HEK293 (cell line): ENCODE data around the gene WDR11.

ENCODE experiments used
- CTCF ChIP-seq: fragments of 450-650 bp; formaldehyde crosslinking; IDR thresholded peaks from 2 replicates; pipeline ENCODE4 v1.5.1; 2016; ENCODE audit warnings: missing biosample characterization, missing genetic modification characterization
- MYNN ChIP-seq: fragments of 450-650 bp; formaldehyde crosslinking; IDR thresholded peaks from 2 replicates; pipeline ENCODE4 v1.5.1; 2016; ENCODE audit warnings: missing biosample characterization, missing genetic modification characterization, borderline replicate concordance
- PBX3 ChIP-seq: sonication (generic); formaldehyde crosslinking; IDR thresholded peaks from 2 replicates; pipeline ENCODE4 v1.8.1; 2022; ENCODE audit warnings: mild to moderate bottlenecking, moderate library complexity, missing genetic modification reagents
- PRDM4 ChIP-seq: fragments of 450-650 bp; formaldehyde crosslinking; IDR thresholded peaks from 2 replicates; pipeline ENCODE4 v1.5.1; 2017; ENCODE audit warnings: missing biosample characterization, missing genetic modification characterization
- ZNF335 ChIP-seq: fragments of 450-650 bp; formaldehyde crosslinking; conservative IDR thresholded peaks from 2 replicates; pipeline ENCODE4 v1.5.1; 2016; ENCODE audit warnings: missing biosample characterization, missing genetic modification characterization
- ZNF423 ChIP-seq: fragments of 450-650 bp; formaldehyde crosslinking; IDR thresholded peaks from 2 replicates; pipeline ENCODE4 v1.5.1; 2016; ENCODE audit warnings: missing biosample characterization, missing genetic modification characterization
- ZNF488 ChIP-seq: fragments of 450-650 bp; formaldehyde crosslinking; IDR thresholded peaks from 2 replicates; pipeline ENCODE4 v1.5.1; 2016; ENCODE audit warnings: missing biosample characterization, missing genetic modification characterization
- ZNF645 ChIP-seq: fragments of 450-650 bp; formaldehyde crosslinking; IDR thresholded peaks from 2 replicates; pipeline ENCODE4; 2016; ENCODE audit warnings: missing biosample characterization, missing genetic modification characterization
- ZNF707 ChIP-seq: fragments of 450-650 bp; formaldehyde crosslinking; IDR thresholded peaks from 2 replicates; pipeline ENCODE4 v1.5.1; 2016; ENCODE audit warnings: missing biosample characterization, missing genetic modification characterization

- TF ChIP-seq ZNF423 (no peak), CTCF (tag by site-specific recombination) (no peak), MYNN (tag by site-specific recombination) (no peak), ZNF645 (tag by site-specific recombination) (no peak), ZNF335 (tag by site-specific recombination) (no peak), ZNF707 (tag by site-specific recombination) (no peak), ZNF488 (no peak), PRDM4 (tag by site-specific recombination) (no peak), PBX3 (CRISPR knock-in tag) (no peak)
Observed at GRCh38 chr10:120953897-120954296, 102.7 kb downstream of the WDR11 start.
